Retinal pigment epithelial cell (primary cell): Measurements from ENCODE around the gene NUP93.
"Not testable (repeated sequence)": the region's sequence is repeated elsewhere in the genome, so short reads cannot be mapped to it uniquely, and the experiment has no call there.

ENCODE experiments used
- DNase-seq: peaks from one replicate; pipeline ENCODE4 v3.0.0-alpha.2; 2010; ENCODE audit warnings: low read depth
- H3K4me3 ChIP-seq: 2 replicates; pipeline ENCODE4 v1.5.1; 2011; ENCODE audit warnings: mild to moderate bottlenecking, low read length, control low read depth, moderate library complexity
- TF ChIP-seq, protein P1 (sequence below): conservative IDR thresholded peaks from 2 replicates; pipeline ENCODE4 v1.5.1; 2011; ENCODE audit warnings: low read depth, low read length, control low read depth, inconsistent platforms

NUP93 gene

GRCh38 chr16:56883586-56883985, 153.7 kb downstream of the NUP93 start:
- no peak overlapping the region for H3K4me3 ChIP-seq
- TF ChIP-seq, protein P1, sequence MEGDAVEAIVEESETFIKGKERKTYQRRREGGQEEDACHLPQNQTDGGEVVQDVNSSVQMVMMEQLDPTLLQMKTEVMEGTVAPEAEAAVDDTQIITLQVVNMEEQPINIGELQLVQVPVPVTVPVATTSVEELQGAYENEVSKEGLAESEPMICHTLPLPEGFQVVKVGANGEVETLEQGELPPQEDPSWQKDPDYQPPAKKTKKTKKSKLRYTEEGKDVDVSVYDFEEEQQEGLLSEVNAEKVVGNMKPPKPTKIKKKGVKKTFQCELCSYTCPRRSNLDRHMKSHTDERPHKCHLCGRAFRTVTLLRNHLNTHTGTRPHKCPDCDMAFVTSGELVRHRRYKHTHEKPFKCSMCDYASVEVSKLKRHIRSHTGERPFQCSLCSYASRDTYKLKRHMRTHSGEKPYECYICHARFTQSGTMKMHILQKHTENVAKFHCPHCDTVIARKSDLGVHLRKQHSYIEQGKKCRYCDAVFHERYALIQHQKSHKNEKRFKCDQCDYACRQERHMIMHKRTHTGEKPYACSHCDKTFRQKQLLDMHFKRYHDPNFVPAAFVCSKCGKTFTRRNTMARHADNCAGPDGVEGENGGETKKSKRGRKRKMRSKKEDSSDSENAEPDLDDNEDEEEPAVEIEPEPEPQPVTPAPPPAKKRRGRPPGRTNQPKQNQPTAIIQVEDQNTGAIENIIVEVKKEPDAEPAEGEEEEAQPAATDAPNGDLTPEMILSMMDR: no peak
- no peak for DNase-seq

DNA sequence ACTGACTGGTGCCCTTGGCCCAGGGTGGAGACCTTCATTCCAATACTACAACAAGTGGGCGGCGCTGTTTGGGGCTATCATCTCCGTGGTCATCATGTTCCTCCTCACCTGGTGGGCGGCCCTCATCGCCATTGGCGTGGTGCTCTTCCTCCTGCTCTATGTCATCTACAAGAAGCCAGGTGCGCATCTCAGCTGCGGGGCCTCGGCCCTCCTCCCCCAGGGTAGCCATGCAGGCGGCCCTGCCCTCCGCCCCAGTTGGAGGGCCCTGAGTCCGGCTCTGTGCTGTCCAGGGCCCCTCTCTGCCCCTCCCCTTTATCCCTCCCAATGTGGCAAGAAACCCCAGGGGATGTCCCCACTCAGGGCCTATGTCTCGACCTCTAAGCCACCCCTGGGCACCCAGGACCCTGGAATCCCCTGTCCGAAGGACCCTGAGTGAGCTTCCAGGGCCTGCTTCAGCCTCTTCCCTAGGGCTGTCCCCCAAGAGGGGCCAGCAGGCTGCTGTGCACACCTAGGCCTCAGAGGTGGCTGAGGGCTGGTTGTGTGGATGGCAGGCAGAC, 154.2 kb downstream of the NUP93 start:
- no peak for DNase-seq
- H3K4me3 ChIP-seq: no peak overlapping the region
- TF ChIP-seq, protein P1: no peak

- DNase-seq: not testable (repeated sequence)
These were observed 155.0 kb downstream of the NUP93 start for GRCh38 chr16:56884929-56885328.

DNA sequence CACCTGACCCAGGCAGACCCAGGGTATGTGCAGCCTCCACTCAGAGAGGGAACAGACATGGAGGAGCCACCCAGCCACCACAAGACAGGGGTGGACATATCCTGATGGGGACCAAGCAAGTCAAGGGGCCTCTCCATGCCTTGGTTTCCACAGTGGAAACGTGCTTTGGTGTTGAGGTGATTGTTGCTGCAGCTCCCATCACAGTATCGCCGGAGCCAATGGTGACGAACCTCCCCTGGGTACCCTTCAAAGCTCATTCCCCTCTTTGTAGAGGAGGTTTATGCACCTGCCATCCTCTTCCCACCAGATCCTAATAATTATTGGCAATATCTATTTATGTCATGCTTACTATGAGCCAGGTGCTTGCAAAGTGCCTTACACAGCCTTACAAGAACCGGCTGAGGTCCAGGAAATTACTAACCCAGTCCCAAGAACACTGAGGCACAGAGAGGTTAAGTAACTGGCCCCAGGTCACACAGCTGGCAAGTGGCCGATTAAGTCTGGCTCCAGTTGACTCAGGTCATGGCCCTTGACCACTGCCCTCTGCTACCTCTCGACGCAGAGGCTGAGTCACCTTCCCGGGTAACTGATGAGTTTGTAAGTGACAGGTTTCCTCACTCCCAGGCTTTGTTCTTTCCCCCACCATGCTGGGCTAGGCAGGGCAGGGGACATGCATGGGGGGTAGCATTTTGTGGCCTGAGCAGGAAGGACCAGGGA, 155.7 kb downstream of the NUP93 start:
- TF ChIP-seq, protein P1: no peak
- DNase-seq: no peak
- H3K4me3 ChIP-seq: no peak overlapping the region

More at GRCh38 chr16:56884929-56885328, 155.0 kb downstream of the NUP93 start:
- H3K4me3 ChIP-seq: not testable (repeated sequence)

DNA sequence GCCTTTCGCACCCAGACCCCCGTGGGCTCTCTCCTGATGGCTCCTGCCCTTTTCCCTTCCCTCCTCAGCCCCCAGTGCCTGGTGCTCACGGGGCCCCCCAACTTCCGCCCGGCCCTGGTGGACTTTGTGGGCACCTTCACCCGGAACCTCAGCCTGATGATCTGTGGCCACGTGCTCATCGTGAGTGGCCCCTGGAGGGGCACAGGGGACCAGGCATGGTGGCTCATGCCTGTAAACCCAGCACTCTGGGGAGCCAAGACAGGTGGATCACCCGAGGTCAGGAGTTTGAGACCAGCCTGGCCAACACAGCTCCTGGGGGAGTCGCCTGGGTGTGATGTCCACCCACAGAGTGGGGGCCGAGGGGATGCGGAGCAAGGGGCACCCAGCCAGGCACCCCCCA, 156.4 kb downstream of the NUP93 start:
- DNase-seq: no peak
- TF ChIP-seq, protein P1: no peak
- H3K4me3 ChIP-seq: no peak overlapping the region

DNA sequence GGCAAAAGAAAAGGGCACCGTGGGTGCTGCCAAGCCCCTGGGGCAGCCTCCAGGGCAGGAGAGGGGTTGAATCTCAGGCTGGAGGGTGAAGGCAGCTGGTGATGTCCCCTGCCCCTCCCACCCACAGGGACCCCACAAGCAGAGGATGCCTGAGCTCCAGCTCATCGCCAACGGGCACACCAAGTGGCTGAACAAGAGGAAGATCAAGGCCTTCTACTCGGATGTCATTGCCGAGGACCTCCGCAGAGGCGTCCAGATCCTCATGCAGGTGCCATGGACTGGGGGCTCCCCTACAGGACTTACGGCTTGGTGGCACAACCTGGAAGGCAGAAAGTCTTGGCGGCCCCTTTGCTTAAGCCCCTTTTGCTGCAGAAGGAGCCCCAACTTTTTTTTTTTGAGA, 156.9 kb downstream of the NUP93 start:
- TF ChIP-seq, protein P1: no peak
- no peak for DNase-seq
- H3K4me3 ChIP-seq: no peak overlapping the region

DNA sequence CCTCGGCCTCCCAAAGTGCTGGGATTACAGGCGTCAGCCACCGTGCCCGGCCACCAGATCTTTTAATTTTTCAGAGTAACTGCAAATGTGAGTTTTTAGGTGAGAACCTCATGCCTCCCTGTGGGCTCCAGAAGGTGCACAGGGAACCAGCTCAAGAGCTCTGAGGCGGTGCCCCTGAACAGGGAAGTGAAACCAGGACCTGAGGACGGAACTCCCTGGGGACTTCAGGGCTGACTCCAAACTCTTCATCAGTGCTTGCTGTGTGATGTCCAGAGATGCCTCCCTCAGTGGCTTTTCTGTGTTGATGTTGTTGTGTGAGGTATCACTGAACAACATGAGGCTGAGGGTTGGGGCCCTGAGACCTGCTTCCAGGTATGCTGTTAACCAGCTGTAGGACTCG, 158.9 kb downstream of the NUP93 start:
- no peak for DNase-seq
- TF ChIP-seq, protein P1: no peak
- H3K4me3 ChIP-seq: no peak overlapping the region
